HUDEP-2 (cell line): Measurements from ENCODE around the gene SLC51A.
A peak's percentile ranks its signal among the peaks of the same experiment; 100 is the strongest.
"Not testable (repeated sequence)": the region's sequence is repeated elsewhere in the genome, so short reads cannot be mapped to it uniquely, and the experiment has no call there.

ENCODE experiments used
- DNase-seq, 76 experiments: peaks; one replicate each; lab custom pipeline; 2025; ENCODE audit not compliant: unreplicated experiment in 76 of 76; lab: John Stamatoyannopoulos, UW

The SLC51A gene

GRCh38 chr3:196236223-196236622, 19.9 kb downstream of the SLC51A start:
- DNase-seq = no peak

DNA sequence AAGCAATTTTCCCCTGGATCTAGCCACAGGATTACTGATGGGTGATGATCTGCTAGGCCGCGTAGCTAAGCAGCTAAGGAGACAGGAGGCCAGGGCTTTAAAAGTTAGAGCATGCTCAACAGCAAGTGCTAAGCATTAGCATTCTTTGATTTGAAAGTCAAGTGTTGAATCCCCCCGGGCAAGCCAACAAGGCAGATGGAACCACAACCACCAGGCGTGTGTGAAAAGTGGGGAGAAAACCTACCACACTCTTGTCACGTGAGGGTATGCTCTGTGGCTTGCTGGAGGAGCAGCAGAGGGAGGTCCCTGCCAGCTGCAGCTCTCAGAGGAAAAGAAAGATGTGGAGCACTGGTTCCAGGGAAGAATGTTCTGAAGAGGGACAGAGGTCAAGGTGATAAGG, 20.9 kb downstream of the SLC51A start:
- no peak for DNase-seq

DNA sequence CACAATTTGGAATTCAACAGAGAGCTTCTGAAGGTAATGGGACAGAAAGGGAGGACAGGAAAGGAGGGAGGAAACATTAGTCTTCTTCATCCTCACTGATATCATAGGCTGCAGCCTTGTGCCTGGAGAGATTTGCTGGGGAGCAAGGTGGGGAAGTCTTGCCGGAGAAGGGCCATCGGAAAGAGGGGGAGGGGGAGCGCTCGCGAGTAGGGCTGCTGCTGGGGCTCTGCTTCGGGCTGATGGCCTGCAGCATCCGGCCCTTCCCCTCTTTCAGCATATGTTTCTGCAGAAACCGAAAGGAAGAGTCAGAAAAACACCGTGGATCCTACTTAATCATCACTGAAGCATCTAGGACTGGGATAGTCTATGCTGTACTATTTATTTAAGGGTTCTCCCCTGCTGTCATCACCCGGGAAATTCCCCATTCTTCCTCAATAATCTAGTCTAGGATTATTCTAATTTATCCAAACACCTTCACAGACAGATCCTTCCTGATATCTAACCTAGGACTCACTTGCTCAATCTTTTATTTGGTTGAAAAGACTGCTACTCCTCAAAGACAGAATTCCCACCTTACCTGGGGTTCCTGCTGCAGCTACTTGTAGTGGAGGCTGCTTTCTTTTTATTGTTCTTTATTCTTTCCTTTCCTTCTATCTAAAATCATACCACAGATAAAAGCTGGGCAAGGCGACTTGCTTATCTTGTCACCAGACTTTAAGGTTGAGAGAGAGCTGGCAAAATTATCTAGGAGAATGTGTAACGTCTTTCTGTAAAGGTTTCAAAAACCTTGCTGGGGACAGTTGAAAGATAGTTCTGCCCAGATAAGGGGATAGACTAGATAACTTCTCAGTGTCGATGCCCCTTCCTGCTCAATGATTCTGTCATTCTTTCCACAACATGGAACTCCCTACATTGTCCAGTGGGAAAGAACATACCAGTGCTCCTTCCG, 22.6 kb downstream of the SLC51A start:
- peak in 26 of 76 experiments; percentile 2 to 61 (median 28) for DNase-seq

GRCh38 chr3:196240424-196240823, 24.1 kb downstream of the SLC51A start:
- no peak for DNase-seq

- no peak for DNase-seq
Measured at GRCh38 chr3:196241704-196242103, 25.4 kb downstream of the SLC51A start.

GRCh38 chr3:196244166-196244565, 27.8 kb downstream of the SLC51A start:
- not testable (repeated sequence) for DNase-seq

GRCh38 chr3:196246612-196247308, 30.4 kb downstream of the SLC51A start:
- no peak for DNase-seq

- DNase-seq = no peak
Measured at GRCh38 chr3:196251918-196252317, 35.6 kb downstream of the SLC51A start.

DNA sequence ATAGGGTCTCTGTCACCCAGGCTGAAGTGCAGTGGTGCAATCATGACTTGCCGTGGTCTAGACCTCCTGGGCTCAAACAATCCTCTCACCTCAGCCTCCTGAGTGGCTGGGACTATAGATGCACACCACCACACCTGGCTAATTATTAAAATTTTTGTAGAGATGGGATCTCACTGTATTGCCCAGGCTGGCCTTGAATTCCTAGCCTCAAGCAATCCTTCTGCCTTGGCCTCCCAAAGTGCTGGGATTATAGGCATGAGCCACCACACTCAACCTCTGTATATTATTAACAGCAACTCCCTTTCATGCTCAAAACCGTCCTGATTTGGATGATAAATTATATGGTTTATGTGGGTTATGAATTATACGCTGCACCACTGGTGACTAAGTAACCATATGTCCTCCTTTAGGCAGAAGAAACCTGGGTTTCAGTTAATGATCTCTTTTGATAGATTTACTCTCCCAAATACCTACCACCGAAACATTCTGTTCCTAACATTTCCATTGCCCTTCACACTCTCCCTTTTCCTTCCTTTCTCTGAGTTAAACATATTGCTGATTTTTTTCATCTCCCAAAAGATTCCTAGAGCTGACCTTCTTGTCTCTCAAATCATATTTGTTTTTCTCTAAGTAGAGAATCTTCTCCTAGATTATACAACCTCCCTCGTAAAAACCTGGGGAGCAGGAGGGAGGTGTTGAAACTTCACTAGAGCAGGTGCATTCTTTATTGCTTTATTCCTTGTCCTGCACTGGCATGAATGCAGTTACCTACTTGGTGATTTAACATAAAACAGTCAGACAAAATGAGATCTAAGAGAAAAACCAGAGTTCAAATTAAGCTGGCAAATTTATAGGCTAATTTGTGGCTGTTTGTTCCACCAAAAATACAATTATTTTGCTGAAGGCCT, 38.3 kb downstream of the SLC51A start:
- no peak for DNase-seq

DNA sequence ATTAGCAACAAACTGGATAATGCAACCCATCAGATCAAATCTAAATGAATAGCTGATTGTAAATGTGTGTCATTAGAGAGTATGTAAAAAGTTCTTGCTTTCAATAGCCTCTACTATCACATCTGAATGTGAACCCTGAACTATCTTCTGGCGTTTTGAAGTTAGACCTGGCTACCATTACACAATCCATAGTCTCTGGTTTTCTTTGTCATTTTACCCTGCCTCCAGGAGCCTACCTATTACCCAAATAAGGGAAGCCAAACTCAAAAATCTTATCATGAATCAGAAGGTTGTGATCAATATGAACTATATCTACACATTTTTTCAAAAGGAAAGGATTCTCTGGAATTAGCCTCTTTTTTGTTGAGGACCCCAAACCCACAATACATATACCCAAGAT, 39.4 kb downstream of the SLC51A start:
- DNase-seq = no peak

- no peak for DNase-seq
Measured at GRCh38 chr3:196260784-196261183, 44.5 kb downstream of the SLC51A start.

GRCh38 chr3:196263819-196264218, 47.5 kb downstream of the SLC51A start:
- DNase-seq = no peak

- peak in 36 of 76 experiments; percentile 3 to 56 (median 24) for DNase-seq
Measured at GRCh38 chr3:196268284-196269163, 52.2 kb downstream of the SLC51A start.

GRCh38 chr3:196270499-196270898, 54.2 kb downstream of the SLC51A start:
- no peak for DNase-seq

GRCh38 chr3:196272826-196273225, 56.5 kb downstream of the SLC51A start:
- DNase-seq = no peak

DNA sequence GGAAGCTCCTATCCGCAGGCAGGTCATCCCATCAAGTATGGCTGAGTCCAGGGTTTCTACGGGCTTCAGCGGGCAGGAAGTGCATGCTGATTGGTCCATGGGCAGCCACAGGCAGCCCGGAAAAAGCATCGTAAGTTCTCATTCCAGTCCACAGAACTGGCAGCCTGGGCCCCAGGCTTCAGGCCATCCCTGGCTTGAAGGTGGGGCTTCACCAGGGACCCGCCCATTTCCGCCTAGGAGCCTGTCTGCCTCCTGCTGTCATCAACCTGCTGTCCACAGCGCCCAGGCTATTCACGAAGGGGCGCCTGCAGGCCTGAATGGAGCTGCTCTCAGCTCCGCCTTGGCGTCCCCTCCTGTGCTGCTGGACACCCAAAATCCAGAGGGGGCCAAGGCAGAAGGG, 57.3 kb downstream of the SLC51A start:
- peak in 35 of 76 experiments; percentile 4 to 53 (median 26) for DNase-seq

DNA sequence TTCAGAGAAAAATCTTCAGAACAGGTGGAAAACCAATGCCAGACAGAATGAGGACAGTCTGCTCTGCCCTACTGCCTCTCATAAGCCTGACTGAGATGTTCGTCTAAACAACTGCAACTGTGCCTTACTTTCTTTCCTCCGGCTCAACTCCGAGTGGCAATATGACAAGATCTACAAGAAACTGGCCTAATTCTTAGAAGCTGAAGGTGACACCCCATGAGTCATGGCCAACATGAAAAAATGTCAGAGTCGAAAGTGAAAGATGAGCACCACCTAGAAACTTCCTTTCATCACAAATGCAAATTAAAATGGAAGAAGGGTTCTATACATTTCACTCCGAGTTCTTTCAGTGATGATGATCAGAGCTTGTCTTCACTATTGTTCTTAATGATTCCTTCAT, 58.3 kb downstream of the SLC51A start:
- DNase-seq = peak in 69 of 76 experiments; percentile 11 to 87 (median 53)

DNA sequence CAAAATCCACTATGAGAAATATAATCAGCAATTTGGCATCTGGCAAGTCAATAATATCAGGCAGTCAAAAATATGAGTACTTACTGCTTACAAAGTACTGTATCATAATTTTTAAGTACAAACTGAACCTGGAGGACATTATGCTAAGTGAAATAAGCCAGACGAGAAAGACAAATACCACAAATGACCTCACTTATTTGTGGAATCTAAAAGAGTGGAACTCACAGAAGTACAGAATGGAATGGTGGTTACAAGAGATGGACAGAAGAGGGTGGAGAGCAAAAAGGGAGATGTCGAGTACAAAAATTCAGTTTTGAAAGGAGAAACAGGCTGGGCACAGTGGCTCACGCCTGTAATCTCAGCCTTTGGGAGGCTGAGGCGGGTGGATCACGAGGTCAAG, 58.8 kb downstream of the SLC51A start:
- DNase-seq = peak in 1 of 76 experiments; percentile 14

GRCh38 chr3:196280689-196281440, 64.5 kb downstream of the SLC51A start:
- no peak for DNase-seq
